GM18861 (cell line): ENCODE data around the gene CASKIN2.
"Not testable (repeated sequence)": the region's sequence is repeated elsewhere in the genome, so short reads cannot be mapped to it uniquely, and the experiment has no call there.

Experiments used
- ATAC-seq: cut with Tn5 transposase; IDR thresholded peaks from one replicate; pipeline ENCODE4 v1.9.1; 2021; ENCODE audit not compliant: unreplicated experiment

Gene CASKIN2

GRCh38 chr17:75493476-75494129, 21.7 kb downstream of the CASKIN2 start:
- no peak for ATAC-seq

- ATAC-seq = no peak
These were observed 22.7 kb downstream of the CASKIN2 start for GRCh38 chr17:75492555-75493168.

GRCh38 chr17:75491680-75492079, 23.7 kb downstream of the CASKIN2 start:
- ATAC-seq = no peak

GRCh38 chr17:75490953-75491649, 24.2 kb downstream of the CASKIN2 start:
- no peak for ATAC-seq

GRCh38 chr17:75490173-75490743, 25.1 kb downstream of the CASKIN2 start:
- no peak for ATAC-seq

- no peak for ATAC-seq
These were observed 25.8 kb downstream of the CASKIN2 start for GRCh38 chr17:75489511-75489955.

- no peak for ATAC-seq
These were observed 26.4 kb downstream of the CASKIN2 start for GRCh38 chr17:75488693-75489510.

- no peak for ATAC-seq
These were observed 27.8 kb downstream of the CASKIN2 start for GRCh38 chr17:75487351-75488070.

GRCh38 chr17:75486951-75487350, 28.4 kb downstream of the CASKIN2 start:
- no peak for ATAC-seq

GRCh38 chr17:75486151-75486550, 29.2 kb downstream of the CASKIN2 start:
- ATAC-seq = no peak

- ATAC-seq = no peak
These were observed 29.6 kb downstream of the CASKIN2 start for GRCh38 chr17:75485688-75486087.

GRCh38 chr17:75482098-75482942, 33.0 kb downstream of the CASKIN2 start:
- ATAC-seq = no peak

- ATAC-seq = no peak
These were observed 33.9 kb downstream of the CASKIN2 start for GRCh38 chr17:75481194-75482068.

GRCh38 chr17:75480281-75480680, 35.1 kb downstream of the CASKIN2 start:
- ATAC-seq = no peak

GRCh38 chr17:75478508-75478907, 36.8 kb downstream of the CASKIN2 start:
- no peak for ATAC-seq

GRCh38 chr17:75477490-75477862, 37.9 kb downstream of the CASKIN2 start:
- ATAC-seq = not testable (repeated sequence)

GRCh38 chr17:75476752-75477489, 38.4 kb downstream of the CASKIN2 start:
- no peak for ATAC-seq

- ATAC-seq = no peak
These were observed 39.1 kb downstream of the CASKIN2 start for GRCh38 chr17:75476271-75476671.
